Measurements from ENCODE around the gene KDM7A.

GRCh38 chr7:140195859-140196258 is 19.1 kb upstream of the KDM7A start:
- TF ChIP-seq ZBTB33 (IDR thresholded peaks at IDR 0.05) (no peak), CTCF (IDR thresholded peaks at IDR 0.05 in 2 of 3, conservative IDR thresholded peaks at IDR 0.05 in 1 of 3; ENCODE audit: control insufficient read depth in 2 of 3, extremely low read depth in 1 of 3, insufficient read depth in 1 of 3, low read depth in 3 of 3, low read length in 3 of 3) (no peak)

All from GM12878 (cell line).